ENCODE data around the gene OR2AG1.

Gene OR2AG1

GRCh38 chr11:6745465-6746015 lies 37.3 kb upstream of the OR2AG1 start:
- peak overlapping the region; percentile 64 for H3K4me3 ChIP-seq (ENCODE audit: low read length)
- peaks cover 46% of the 10 kb centered on the region for H3K79me2 ChIP-seq (ENCODE audit: low read length)
- H3K9ac ChIP-seq (ENCODE audit: low read length), result peak overlapping the region; percentile 54
- no peaks in the 10 kb centered on the region for H3K9me3 ChIP-seq (replicated peaks; ENCODE audit: insufficient read depth, low read length)
- no peaks in the 10 kb centered on the region for H3K27me3 ChIP-seq (replicated peaks; ENCODE audit: insufficient read depth, low read length)
- no peaks in the 10 kb centered on the region for H3K36me3 ChIP-seq (replicated peaks; ENCODE audit: insufficient read depth, low read length)
- TF ChIP-seq EZH2 (optimal IDR thresholded peaks at IDR 0.05; ENCODE audit: low read depth, low read length), result no peak
- TF ChIP-seq EZH2phosphoT487 (IDR thresholded peaks at IDR 0.05; ENCODE audit: low read length), result no peak
- TF ChIP-seq CTCF (IDR thresholded peaks at IDR 0.05; ENCODE audit: low read length), result no peak
- no peaks in the 10 kb centered on the region for H3K9me2 ChIP-seq (replicated peaks; ENCODE audit: insufficient read depth, low read length)
- peak overlapping the region; percentile 73 for H3K27ac ChIP-seq (ENCODE audit: low read length)
- H3K4me1 ChIP-seq (ENCODE audit: low read length), result peaks cover 22% of the 10 kb centered on the region
- peak overlapping the region; percentile 26; the same call in 1 of the 2 replicates for H2AFZ ChIP-seq (ENCODE audit: low read length)
- peak; percentile 11 for DNase-seq
- H3F3A ChIP-seq (ENCODE audit: insufficient read depth, low read length), result peaks cover 18% of the 10 kb centered on the region
- peak overlapping the region; percentile 60 for H3K4me2 ChIP-seq (ENCODE audit: low read depth, low read length)
- no peaks in the 10 kb centered on the region for H4K20me1 ChIP-seq (ENCODE audit: insufficient read depth, low read length)

GRCh38 chr11:6746086-6746618 lies 36.7 kb upstream of the OR2AG1 start:
- no peak for TF ChIP-seq CTCF (IDR thresholded peaks at IDR 0.05; ENCODE audit: low read length)
- no peak for TF ChIP-seq EZH2phosphoT487 (IDR thresholded peaks at IDR 0.05; ENCODE audit: low read length)
- no peak for TF ChIP-seq EZH2 (optimal IDR thresholded peaks at IDR 0.05; ENCODE audit: low read depth, low read length)
- Histone ChIP-seq H3K27ac (ENCODE audit: low read length) (peak overlapping the region; percentile 73), H3K79me2 (ENCODE audit: low read length) (peaks cover 42% of the 10 kb centered on the region), H3K9me3 (replicated peaks; ENCODE audit: insufficient read depth, low read length) (no peaks in the 10 kb centered on the region), H3K36me3 (replicated peaks; ENCODE audit: insufficient read depth, low read length) (no peaks in the 10 kb centered on the region), H4K20me1 (ENCODE audit: insufficient read depth, low read length) (no peaks in the 10 kb centered on the region), H3K27me3 (replicated peaks; ENCODE audit: insufficient read depth, low read length) (no peaks in the 10 kb centered on the region), H3F3A (ENCODE audit: insufficient read depth, low read length) (peaks cover 18% of the 10 kb centered on the region), H3K4me2 (ENCODE audit: low read depth, low read length) (peak overlapping the region; percentile 60), H2AFZ (ENCODE audit: low read length) (peak overlapping the region; percentile 58), H3K4me1 (ENCODE audit: low read length) (peaks cover 22% of the 10 kb centered on the region), H3K4me3 (ENCODE audit: low read length) (peak overlapping the region; percentile 64), H3K9ac (ENCODE audit: low read length) (peak overlapping the region; percentile 54), H3K9me2 (replicated peaks; ENCODE audit: insufficient read depth, low read length) (no peaks in the 10 kb centered on the region)
- DNase-seq, result peak; percentile 84

GRCh38 chr11:6746626-6747025 lies 36.2 kb upstream of the OR2AG1 start:
- Histone ChIP-seq H3K27ac (ENCODE audit: low read length) (peak overlapping the region; percentile 73), H3K4me1 (ENCODE audit: low read length) (peaks cover 22% of the 10 kb centered on the region), H4K20me1 (ENCODE audit: insufficient read depth, low read length) (no peaks in the 10 kb centered on the region), H3K4me2 (ENCODE audit: low read depth, low read length) (peak overlapping the region; percentile 60), H3F3A (ENCODE audit: insufficient read depth, low read length) (peaks cover 18% of the 10 kb centered on the region), H3K36me3 (replicated peaks; ENCODE audit: insufficient read depth, low read length) (no peaks in the 10 kb centered on the region), H3K9me2 (replicated peaks; ENCODE audit: insufficient read depth, low read length) (no peaks in the 10 kb centered on the region), H3K27me3 (replicated peaks; ENCODE audit: insufficient read depth, low read length) (no peaks in the 10 kb centered on the region), H2AFZ (ENCODE audit: low read length) (peak overlapping the region; percentile 58), H3K79me2 (ENCODE audit: low read length) (peaks cover 41% of the 10 kb centered on the region), H3K9me3 (replicated peaks; ENCODE audit: insufficient read depth, low read length) (no peaks in the 10 kb centered on the region), H3K9ac (ENCODE audit: low read length) (peak overlapping the region; percentile 54; the same call in 1 of the 2 replicates), H3K4me3 (ENCODE audit: low read length) (peak overlapping the region; percentile 64)
- no peak for DNase-seq
- TF ChIP-seq EZH2 (optimal IDR thresholded peaks at IDR 0.05; ENCODE audit: low read depth, low read length) (no peak), EZH2phosphoT487 (IDR thresholded peaks at IDR 0.05; ENCODE audit: low read length) (no peak)

Data from MM.1S (cell line).